HG03025 (cell line): ENCODE data around the gene PRDM9.
"Not testable (repeated sequence)": the region's sequence is repeated elsewhere in the genome, so short reads cannot be mapped to it uniquely, and the experiment has no call there.

Experiments
- ATAC-seq: cut with Tn5 transposase; IDR thresholded peaks from one replicate; pipeline ENCODE4 v1.9.1; 2021; ENCODE audit warnings: mild to moderate bottlenecking, moderate library complexity; ENCODE audit not compliant: unreplicated experiment, low FRiP score

PRDM9 gene

DNA sequence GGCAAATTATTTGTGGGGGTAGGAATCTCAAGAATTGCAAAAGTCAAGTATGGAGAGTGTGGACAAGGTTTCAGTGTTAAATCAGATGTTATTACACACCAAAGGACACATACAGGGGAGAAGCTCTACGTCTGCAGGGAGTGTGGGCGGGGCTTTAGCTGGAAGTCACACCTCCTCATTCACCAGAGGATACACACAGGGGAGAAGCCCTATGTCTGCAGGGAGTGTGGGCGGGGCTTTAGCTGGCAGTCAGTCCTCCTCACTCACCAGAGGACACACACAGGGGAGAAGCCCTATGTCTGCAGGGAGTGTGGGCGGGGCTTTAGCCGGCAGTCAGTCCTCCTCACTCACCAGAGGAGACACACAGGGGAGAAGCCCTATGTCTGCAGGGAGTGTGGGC lies 19.2 kb downstream of the PRDM9 start:
- not testable (repeated sequence) for ATAC-seq

DNA sequence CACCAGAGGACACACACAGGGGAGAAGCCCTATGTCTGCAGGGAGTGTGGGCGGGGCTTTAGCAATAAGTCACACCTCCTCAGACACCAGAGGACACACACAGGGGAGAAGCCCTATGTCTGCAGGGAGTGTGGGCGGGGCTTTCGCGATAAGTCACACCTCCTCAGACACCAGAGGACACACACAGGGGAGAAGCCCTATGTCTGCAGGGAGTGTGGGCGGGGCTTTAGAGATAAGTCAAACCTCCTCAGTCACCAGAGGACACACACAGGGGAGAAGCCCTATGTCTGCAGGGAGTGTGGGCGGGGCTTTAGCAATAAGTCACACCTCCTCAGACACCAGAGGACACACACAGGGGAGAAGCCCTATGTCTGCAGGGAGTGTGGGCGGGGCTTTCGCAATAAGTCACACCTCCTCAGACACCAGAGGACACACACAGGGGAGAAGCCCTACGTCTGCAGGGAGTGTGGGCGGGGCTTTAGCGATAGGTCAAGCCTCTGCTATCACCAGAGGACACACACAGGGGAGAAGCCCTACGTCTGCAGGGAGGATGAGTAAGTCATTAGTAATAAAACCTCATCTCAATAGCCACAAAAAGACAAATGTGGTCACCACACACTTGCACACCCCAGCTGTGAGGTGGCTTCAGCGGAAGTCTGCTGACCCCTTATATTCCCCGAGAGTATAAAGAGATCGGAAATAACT lies 20.0 kb downstream of the PRDM9 start:
- ATAC-seq = not testable (repeated sequence)

DNA sequence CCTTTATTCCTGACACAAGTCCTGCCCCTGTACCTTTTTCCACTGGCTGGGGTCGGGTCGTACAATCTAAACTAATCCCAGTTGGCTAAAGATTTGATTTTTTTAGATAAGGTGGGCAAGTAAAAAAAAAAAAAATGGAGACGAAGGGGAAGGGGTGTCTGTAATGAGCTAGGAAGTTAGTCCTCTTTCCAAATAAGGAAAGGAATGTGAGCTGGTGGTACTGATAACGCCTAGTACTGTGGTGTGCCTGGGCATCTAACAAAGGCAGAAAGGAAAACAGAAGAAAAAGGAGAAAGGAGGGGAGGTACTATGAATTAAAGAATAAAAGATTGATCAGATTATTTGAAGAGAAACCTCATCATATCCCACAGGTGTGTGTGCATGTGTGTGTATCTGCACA lies 21.3 kb downstream of the PRDM9 start:
- no peak for ATAC-seq

DNA sequence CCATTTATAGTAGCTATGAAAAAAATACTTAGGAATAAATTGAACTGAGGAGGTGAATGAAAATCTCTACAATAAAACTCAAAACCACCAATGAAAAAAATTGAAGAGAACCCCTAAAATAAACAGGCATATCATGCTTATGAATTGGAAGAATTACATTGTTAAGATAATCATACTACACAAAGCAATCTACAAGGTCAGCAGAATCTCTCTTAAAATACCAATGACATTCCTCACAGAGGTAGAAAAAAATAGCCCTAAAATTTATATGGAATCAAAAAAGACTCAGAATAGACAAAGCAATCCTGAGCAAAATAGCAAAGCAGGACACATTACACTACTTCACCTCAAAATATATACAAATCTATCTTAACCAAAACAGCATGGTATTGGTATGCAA lies 23.2 kb downstream of the PRDM9 start:
- no peak for ATAC-seq

DNA sequence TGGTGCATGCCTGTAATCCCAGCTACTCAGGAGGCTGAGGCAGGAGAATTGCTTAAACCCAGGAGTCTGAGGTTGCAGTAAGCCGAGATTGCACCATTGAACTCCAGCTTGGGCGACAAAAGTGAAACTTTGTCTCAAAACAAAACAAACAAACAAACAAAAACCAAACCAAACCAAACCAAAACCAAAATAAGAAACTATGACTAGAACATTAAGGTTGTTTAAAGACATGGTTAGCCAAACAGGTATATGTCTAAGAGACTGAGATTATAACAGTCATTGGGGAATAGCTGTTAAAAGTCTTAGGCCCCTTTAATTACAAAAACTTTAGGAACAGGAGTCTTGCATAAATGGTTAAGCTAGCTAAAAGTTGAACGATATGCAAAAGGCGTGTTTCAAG lies 63.6 kb downstream of the PRDM9 start:
- ATAC-seq = no peak
